BJ (cell line): Measurements from ENCODE around the gene TBC1D22B. TPM values are rescaled to one million over a fixed set of nuclear protein-coding genes. Genes with fewer than 3 reads are reported as not detected.
A peak's percentile ranks its signal among the peaks of the same experiment; 100 is the strongest.
"Not testable (repeated sequence)": the region's sequence is repeated elsewhere in the genome, so short reads cannot be mapped to it uniquely, and the experiment has no call there.

Experiments used
- CTCF ChIA-PET: fragments of 350-600 bp; formaldehyde crosslinking; extraction: SDS; loops from one replicate; lab custom pipeline; 2021; ENCODE audit warnings: antibody characterized with exemption, inconsistent platforms; lab: Yijun Ruan, JAX
- POLR2A ChIA-PET: fragments of 300-600 bp; sonication (Branson Sonifier 250); formaldehyde crosslinking; extraction: SDS; loops from one replicate; lab custom pipeline; 2021; ENCODE audit warnings: antibody characterized with exemption; lab: Charles Lee
- DNase-seq: peaks from one replicate; pipeline ENCODE4 v3.0.0-alpha.2; 2011; ENCODE audit warnings: low read depth
- H3K27me3 ChIP-seq: 2 replicates; pipeline ENCODE4 v1.6.0; 2011; ENCODE audit warnings: low read length; ENCODE audit not compliant: control insufficient read depth, insufficient read depth
- H3K36me3 ChIP-seq: 2 replicates; pipeline ENCODE4 v1.5.1; 2011; ENCODE audit warnings: low read length; ENCODE audit not compliant: control insufficient read depth, insufficient read depth
- H3K4me3 ChIP-seq: 2 replicates; pipeline ENCODE4 v1.5.1; 2011; ENCODE audit warnings: low read depth, mild to moderate bottlenecking, control low read depth, low read length
- polyA plus RNA-seq: library from polyadenylated mRNA; depleted of rRNA; stranded (reverse); fragments of >200 nt; gene quantifications from 2 replicates; pipeline ENCODE4 v1.2.3, GENCODE V29; 2011
- TF ChIP-seq, protein P1 (sequence below): IDR thresholded peaks from 2 replicates; pipeline ENCODE4 v1.5.1; 2011; ENCODE audit warnings: low read depth, mild to moderate bottlenecking, control low read depth, inconsistent platforms, low read length, moderate library complexity; ENCODE audit not compliant: insufficient read depth

The TBC1D22B gene
- polyA plus RNA-seq, 1 experiment = 5.5 TPM

DNA sequence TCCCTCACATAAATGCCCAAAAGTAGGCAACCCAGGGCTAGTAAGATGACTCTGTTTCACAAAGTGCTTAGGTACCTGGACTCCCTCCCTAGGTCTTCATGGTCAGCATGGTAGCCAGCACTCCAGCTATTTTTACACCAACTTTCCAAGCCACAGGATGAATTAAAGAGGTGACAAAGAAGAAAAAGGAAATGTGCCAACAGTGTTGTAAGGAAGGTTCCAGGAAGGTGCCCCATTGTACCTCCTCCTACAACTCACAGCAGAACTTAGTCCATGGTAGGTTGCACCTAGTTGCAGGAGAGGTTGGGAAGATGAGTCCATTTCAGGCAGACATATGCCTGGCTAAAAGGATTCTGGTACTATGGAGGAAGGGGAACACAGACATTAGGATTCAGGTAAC is 76.5 kb downstream of the TBC1D22B start:
- peaks cover 10% of the 10 kb centered on the region for H3K36me3 ChIP-seq
- DNase-seq = no peak
- no peaks in the 10 kb centered on the region for H3K27me3 ChIP-seq
- no peak overlapping the region for H3K4me3 ChIP-seq
- TF ChIP-seq, protein P1, sequence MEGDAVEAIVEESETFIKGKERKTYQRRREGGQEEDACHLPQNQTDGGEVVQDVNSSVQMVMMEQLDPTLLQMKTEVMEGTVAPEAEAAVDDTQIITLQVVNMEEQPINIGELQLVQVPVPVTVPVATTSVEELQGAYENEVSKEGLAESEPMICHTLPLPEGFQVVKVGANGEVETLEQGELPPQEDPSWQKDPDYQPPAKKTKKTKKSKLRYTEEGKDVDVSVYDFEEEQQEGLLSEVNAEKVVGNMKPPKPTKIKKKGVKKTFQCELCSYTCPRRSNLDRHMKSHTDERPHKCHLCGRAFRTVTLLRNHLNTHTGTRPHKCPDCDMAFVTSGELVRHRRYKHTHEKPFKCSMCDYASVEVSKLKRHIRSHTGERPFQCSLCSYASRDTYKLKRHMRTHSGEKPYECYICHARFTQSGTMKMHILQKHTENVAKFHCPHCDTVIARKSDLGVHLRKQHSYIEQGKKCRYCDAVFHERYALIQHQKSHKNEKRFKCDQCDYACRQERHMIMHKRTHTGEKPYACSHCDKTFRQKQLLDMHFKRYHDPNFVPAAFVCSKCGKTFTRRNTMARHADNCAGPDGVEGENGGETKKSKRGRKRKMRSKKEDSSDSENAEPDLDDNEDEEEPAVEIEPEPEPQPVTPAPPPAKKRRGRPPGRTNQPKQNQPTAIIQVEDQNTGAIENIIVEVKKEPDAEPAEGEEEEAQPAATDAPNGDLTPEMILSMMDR = no peak
- ChIA-PET CTCF (interaction anchor here (0.6 kb wide), 1 partner anchor 239 kb away, joined by 3 read pairs; no protein-coding TSS in a partner anchor), POLR2A (no interaction called here)

DNA sequence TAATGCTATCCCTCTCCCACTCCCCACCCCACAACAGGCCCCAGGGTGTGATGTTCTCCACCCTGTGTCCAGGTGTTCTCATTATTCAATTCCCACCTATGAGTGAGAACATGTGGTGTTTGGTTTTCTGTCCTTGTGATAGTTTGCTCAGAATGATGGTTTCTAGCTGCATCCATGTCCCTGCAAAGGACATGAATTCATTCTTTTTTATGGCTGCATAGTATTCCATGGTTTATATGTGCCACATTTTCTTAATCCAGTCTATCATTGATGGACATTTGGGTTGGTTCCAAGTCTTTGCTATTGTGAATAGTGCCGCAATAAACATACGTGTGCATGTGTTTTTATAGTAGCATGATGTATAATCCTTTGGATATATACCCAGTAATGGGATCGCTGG is 80.7 kb downstream of the TBC1D22B start:
- DNase-seq, POLR2A ChIA-PET, H3K36me3 ChIP-seq, H3K4me3 ChIP-seq, H3K27me3 ChIP-seq: not testable (repeated sequence)
- CTCF ChIA-PET = interaction anchor here (1.6 kb wide), 1 partner anchor 12 kb away, joined by 4 read pairs; no protein-coding TSS in a partner anchor

DNA sequence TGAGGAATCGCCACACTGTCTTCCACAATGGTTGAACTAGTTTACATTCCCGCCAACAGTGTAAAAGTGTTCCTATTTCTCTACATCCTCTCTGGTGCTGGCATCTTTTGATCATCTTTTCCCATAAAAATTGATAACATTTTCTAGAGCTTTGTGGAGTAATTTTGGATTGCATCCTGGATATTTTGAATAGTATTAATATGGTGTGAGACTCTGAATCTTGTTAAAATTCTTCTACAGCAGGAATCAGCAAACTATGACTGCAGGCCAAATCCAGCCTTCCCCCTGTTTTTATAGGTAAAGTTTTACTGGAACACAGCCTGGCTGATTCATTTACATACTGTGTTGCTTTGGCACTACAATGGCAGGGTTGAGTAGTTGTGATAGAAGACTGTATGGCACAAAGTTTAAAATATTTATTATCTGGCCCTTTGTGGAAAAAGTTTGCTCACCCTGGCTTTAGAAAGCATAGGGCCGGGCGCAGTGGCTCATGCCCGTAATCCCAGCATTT is 81.2 kb downstream of the TBC1D22B start:
- CTCF ChIA-PET = interaction anchor here (1.6 kb wide), 1 partner anchor 13 kb away, joined by 4 read pairs; no protein-coding TSS in a partner anchor
- H3K36me3 ChIP-seq = no peaks in the 10 kb centered on the region
- TF ChIP-seq, protein P1 = no peak
- peak; percentile 53 for DNase-seq
- no peak overlapping the region for H3K4me3 ChIP-seq
- POLR2A ChIA-PET = no interaction called here
- H3K27me3 ChIP-seq = peaks cover 2% of the 10 kb centered on the region

DNA sequence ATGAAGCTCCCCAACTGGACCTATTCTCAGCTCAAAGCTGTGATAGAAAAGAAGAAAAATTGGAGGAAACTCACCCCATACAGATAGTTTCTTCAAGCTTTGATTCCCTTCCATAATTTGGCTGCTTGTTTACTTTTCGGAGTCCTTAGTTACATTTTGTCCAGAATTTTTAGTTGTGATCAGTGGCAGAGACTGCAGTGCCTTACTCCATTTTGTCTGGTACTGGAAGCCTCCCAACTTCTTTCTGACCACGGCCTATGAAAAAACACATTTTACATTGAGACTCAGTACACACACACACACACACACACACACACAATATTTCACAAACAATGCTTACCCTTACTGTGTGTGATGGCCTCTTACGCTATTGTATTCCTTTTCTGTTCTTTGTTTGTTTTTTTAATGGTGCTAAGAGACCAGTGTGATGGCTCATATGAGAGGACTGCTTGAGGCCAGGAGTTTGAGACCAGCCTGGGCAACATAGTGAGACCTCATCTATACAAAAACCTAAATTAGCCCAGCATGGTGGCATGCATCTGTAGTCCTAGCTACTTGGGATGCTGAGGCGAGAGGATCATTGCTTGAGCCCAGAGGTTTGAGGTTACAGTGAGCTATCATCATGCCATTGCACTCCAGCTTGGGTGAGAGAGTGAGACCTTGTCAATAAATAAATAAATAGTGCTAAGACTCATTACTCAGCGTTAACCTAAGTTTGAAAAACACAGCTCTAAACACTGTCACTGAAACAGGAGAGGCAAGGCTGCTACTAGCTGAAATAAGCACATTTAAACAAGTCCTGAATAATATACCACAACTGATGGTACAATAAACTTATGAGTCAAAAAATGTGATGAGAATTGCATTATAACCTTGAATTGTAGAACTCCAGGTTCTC is 82.4 kb downstream of the TBC1D22B start:
- DNase-seq = no peak
- no peaks in the 10 kb centered on the region for H3K36me3 ChIP-seq
- CTCF ChIA-PET = interaction anchor here (1.6 to 1.8 kb wide), 2 partner anchors 14 to 46 kb away, joined by 3 to 4 read pairs; no protein-coding TSS in a partner anchor
- POLR2A ChIA-PET = no interaction called here
- TF ChIP-seq, protein P1 = no peak
- H3K4me3 ChIP-seq = no peak overlapping the region
- H3K27me3 ChIP-seq = peaks cover 2% of the 10 kb centered on the region

DNA sequence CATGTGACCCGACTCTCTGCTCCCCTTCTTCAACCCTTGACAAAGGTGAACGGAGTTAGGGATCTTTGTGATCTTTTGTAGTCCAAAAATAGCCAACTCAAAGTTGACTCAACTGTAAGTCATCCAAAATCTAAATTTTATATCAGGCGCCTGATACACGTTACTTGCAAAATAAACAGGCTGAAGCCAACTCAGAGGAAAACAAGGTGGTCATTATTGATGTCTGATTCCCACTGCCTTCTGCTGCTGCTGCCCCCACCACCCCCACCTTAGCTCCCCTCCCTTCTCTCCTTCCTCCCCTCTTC is 83.0 kb downstream of the TBC1D22B start:
- Histone ChIP-seq H3K4me3 (no peak overlapping the region), H3K27me3 (peaks cover 2% of the 10 kb centered on the region), H3K36me3 (no peaks in the 10 kb centered on the region)
- POLR2A ChIA-PET = interaction anchor here (0.7 kb wide), 1 partner anchor 529 kb away, joined by 3 read pairs; no protein-coding TSS in a partner anchor
- DNase-seq = no peak
- TF ChIP-seq, protein P1 = no peak
- CTCF ChIA-PET = interaction anchor here (1.8 kb wide), 1 partner anchor 46 kb away, joined by 3 read pairs; no protein-coding TSS in a partner anchor
